Neural cell (in vitro differentiated cells): ENCODE results near the gene CNKSR1.

Experiments
- CTCF ChIP-seq: fragments of 450-650 bp; IDR thresholded peaks from 2 replicates; pipeline ENCODE4 v1.5.1; 2014; ENCODE audit warnings: antibody characterized with exemption, mild to moderate bottlenecking, moderate library complexity; ENCODE audit not compliant: poor library complexity, severe bottlenecking
- EP300 ChIP-seq: fragments of 450-650 bp; conservative IDR thresholded peaks from 2 replicates; pipeline ENCODE4 v1.6.1; 2014; ENCODE audit warnings: antibody characterized with exemption, mild to moderate bottlenecking, moderate library complexity; ENCODE audit not compliant: poor library complexity, severe bottlenecking
- EZH2 ChIP-seq: fragments of 200-600, 300-800 bp; shearing (Covaris generic), sonication (generic); IDR thresholded peaks from 2 replicates; pipeline ENCODE4 v1.6.1; 2014; ENCODE audit warnings: antibody characterized with exemption, low read length, borderline replicate concordance, mild to moderate bottlenecking; ENCODE audit not compliant: insufficient read depth, poor library complexity, severe bottlenecking
- MXI1 ChIP-seq: fragments of 450-650 bp; conservative IDR thresholded peaks from 2 replicates; pipeline ENCODE4 v1.6.1; 2014; ENCODE audit warnings: antibody characterized with exemption, mild to moderate bottlenecking; ENCODE audit not compliant: poor library complexity, severe bottlenecking
- RAD21 ChIP-seq: fragments of 450-650 bp; conservative IDR thresholded peaks from 2 replicates; pipeline ENCODE4 v1.6.1; 2014; ENCODE audit warnings: antibody characterized with exemption, mild to moderate bottlenecking, moderate library complexity
- REST ChIP-seq: IDR thresholded peaks from 2 replicates; pipeline ENCODE4 v1.6.1; 2012; ENCODE audit warnings: borderline replicate concordance
- TAF1 ChIP-seq: IDR thresholded peaks from 2 replicates; pipeline ENCODE4 v1.6.1; 2012; ENCODE audit warnings: low read depth

- no peak for TF ChIP-seq CTCF
- TF ChIP-seq EZH2: no peak
- no peak for TF ChIP-seq MXI1
- no peak for TF ChIP-seq REST
- TF ChIP-seq TAF1: no peak
- no peak for TF ChIP-seq RAD21
- no peak for TF ChIP-seq EP300
These were observed 38.0 kb downstream of the CNKSR1 start for GRCh38 chr1:26215246-26215645.
